H1 (cell line): ENCODE results near the gene EFHC1. TPM values are rescaled to one million over a fixed set of nuclear protein-coding genes. Genes with fewer than 3 reads are reported as not detected.

Experiments
- RFX5 ChIP-seq: IDR thresholded peaks from 2 replicates; pipeline ENCODE4 v1.6.1; 2011; ENCODE audit warnings: low read depth, low read length, improper control_type of control experiment, borderline replicate concordance
- polyA plus RNA-seq, 7 experiments: library from polyadenylated mRNA; depleted of rRNA in 3 of 7; stranded (reverse) in 5 of 7; unstranded in 2 of 7; fragments of >200 nt in 5 of 7; fragments of 200-250 nt in 2 of 7; gene quantifications; 1 replicate in 5 of 7; 2 replicates in 1 of 7; 4 replicates in 1 of 7; pipeline versions ENCODE4 v1.2.1 to v1.2.3, GENCODE V29; 2011 to 2013; ENCODE audit warnings: missing spikeins in 2 of 7, mixed read lengths in 2 of 7
- total RNA-seq: library from RNA; stranded (reverse); fragmentation: NEBNext Ultra II Directional; extraction: Animal tissue kit (Norgen Biotek cat#: 25700); gene quantifications from 2 replicates; pipeline ENCODE4 v1.2.1, GENCODE V29; 2021

Gene EFHC1
- total and polyA plus RNA-seq, 2 of the 8 experiments (the other 6 are each of a cell fraction or from before 2014, with no cell fraction given): 10.5 to 16.4 TPM

DNA sequence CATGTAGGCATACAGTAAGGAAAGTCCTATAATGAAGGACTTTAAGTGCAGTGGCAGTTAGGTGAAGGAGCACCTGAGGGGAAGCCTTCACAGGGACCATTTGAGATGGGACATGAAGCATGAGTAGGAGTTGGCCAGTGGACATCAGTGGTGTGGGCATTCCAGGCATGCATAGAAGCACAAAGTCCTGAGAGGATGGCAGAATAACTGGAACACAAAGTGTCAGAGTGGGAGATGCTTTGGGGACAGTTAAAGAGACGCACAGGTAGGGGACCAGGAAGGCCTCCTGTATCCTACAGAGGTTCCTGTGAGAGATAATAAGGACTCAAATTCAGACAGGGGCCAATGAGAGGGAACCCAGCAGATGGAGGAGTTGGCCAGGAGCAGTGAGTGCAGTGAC is 26.4 kb upstream of the EFHC1 start (continued):
- TF ChIP-seq RFX5: no peak
